GM12878 (cell line): ENCODE measurements around the gene DEPDC7. TPM values are rescaled to one million over a fixed set of nuclear protein-coding genes. Genes with fewer than 3 reads are reported as not detected.

Source experiments
- MEF2B ChIP-seq: fragments of 450-650 bp; IDR thresholded peaks from 2 replicates; pipeline ENCODE4 v1.6.1; 2018; ENCODE audit warnings: mild to moderate bottlenecking, moderate library complexity; ENCODE audit not compliant: partially characterized antibody, poor library complexity, severe bottlenecking
- NFYA ChIP-seq: IDR thresholded peaks from 2 replicates; pipeline ENCODE4 v1.6.1; 2011; ENCODE audit warnings: low read depth, mild to moderate bottlenecking, low read length, improper control_type of control experiment, borderline replicate concordance
- polyA plus RNA-seq, 11 experiments: library from polyadenylated mRNA; depleted of rRNA in 4 of 11; unstranded in 6 of 11; stranded (reverse) in 5 of 11; fragments of >200 nt; fragmentation: Nextera tagmentation in 4 of 11; fragmentation: Illumina TruSeq in 1 of 11; extraction: Ambion mirVana in 4 of 11; extraction: Trizol in 1 of 11; gene quantifications; 1 replicate in 1 of 11; 2 replicates in 10 of 11; pipeline versions ENCODE4 v1.2.1 to v1.2.3, GENCODE V29; 2011 to 2016; ENCODE audit warnings: inconsistent platforms in 2 of 11, missing spikeins in 2 of 11, low read depth in 1 of 11
- total RNA-seq, 4 experiments: library from RNA; depleted of rRNA in 3 of 4; stranded (reverse); fragments of >200 nt in 3 of 4; fragmentation: Illumina TruSeq in 1 of 4; extraction: Trizol in 1 of 4; gene quantifications; 2 replicates each; pipeline versions ENCODE4 v1.2.1 to v1.2.3, GENCODE V29; 2013 to 2021
- TF ChIP-seq, protein P1 (sequence below): fragments of 450-650 bp; IDR thresholded peaks from 2 replicates; pipeline ENCODE4 v1.6.1; 2017; ENCODE audit warnings: mild to moderate bottlenecking, moderate library complexity
- TF ChIP-seq, protein P2 (sequence below): fragments of 450-650 bp; formaldehyde crosslinking; IDR thresholded peaks from 2 replicates; pipeline ENCODE4 v1.4.0; 2020; ENCODE audit warnings: mild to moderate bottlenecking, moderate library complexity

DEPDC7 gene
- total and polyA plus RNA-seq, 10 of the 15 experiments (the other 5 are each of a cell fraction or from before 2014, with no cell fraction given), result 0.06 to 1.1 (median 0.49) TPM

DNA sequence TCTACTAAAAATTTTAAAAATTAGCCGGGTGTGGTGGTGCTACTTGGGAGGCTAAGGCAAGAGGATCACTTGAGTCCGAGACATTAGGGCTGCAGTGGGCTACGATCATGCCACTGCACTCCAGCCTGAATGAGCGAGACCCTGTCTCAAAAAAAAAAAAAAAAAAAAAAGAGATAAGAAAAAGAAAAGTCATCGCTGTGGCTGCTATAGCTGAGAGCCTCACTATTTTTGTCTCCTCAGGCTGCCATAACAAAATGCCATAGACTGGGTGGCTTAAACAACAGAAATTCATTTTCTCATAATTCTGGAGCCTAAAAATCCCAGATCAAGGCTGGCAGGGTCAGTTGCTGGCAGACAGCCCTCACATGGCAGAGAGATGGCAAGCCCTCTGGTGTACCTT lies 30.1 kb upstream of the DEPDC7 start (continued):
- TF ChIP-seq, protein P1, sequence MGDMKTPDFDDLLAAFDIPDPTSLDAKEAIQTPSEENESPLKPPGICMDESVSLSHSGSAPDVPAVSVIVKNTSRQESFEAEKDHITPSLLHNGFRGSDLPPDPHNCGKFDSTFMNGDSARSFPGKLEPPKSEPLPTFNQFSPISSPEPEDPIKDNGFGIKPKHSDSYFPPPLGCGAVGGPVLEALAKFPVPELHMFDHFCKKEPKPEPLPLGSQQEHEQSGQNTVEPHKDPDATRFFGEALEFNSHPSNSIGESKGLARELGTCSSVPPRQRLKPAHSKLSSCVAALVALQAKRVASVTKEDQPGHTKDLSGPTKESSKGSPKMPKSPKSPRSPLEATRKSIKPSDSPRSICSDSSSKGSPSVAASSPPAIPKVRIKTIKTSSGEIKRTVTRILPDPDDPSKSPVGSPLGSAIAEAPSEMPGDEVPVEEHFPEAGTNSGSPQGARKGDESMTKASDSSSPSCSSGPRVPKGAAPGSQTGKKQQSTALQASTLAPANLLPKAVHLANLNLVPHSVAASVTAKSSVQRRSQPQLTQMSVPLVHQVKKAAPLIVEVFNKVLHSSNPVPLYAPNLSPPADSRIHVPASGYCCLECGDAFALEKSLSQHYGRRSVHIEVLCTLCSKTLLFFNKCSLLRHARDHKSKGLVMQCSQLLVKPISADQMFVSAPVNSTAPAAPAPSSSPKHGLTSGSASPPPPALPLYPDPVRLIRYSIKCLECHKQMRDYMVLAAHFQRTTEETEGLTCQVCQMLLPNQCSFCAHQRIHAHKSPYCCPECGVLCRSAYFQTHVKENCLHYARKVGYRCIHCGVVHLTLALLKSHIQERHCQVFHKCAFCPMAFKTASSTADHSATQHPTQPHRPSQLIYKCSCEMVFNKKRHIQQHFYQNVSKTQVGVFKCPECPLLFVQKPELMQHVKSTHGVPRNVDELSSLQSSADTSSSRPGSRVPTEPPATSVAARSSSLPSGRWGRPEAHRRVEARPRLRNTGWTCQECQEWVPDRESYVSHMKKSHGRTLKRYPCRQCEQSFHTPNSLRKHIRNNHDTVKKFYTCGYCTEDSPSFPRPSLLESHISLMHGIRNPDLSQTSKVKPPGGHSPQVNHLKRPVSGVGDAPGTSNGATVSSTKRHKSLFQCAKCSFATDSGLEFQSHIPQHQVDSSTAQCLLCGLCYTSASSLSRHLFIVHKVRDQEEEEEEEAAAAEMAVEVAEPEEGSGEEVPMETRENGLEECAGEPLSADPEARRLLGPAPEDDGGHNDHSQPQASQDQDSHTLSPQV, result no peak
- TF ChIP-seq NFYA (no peak), MEF2B (no peak)
- TF ChIP-seq, protein P2, sequence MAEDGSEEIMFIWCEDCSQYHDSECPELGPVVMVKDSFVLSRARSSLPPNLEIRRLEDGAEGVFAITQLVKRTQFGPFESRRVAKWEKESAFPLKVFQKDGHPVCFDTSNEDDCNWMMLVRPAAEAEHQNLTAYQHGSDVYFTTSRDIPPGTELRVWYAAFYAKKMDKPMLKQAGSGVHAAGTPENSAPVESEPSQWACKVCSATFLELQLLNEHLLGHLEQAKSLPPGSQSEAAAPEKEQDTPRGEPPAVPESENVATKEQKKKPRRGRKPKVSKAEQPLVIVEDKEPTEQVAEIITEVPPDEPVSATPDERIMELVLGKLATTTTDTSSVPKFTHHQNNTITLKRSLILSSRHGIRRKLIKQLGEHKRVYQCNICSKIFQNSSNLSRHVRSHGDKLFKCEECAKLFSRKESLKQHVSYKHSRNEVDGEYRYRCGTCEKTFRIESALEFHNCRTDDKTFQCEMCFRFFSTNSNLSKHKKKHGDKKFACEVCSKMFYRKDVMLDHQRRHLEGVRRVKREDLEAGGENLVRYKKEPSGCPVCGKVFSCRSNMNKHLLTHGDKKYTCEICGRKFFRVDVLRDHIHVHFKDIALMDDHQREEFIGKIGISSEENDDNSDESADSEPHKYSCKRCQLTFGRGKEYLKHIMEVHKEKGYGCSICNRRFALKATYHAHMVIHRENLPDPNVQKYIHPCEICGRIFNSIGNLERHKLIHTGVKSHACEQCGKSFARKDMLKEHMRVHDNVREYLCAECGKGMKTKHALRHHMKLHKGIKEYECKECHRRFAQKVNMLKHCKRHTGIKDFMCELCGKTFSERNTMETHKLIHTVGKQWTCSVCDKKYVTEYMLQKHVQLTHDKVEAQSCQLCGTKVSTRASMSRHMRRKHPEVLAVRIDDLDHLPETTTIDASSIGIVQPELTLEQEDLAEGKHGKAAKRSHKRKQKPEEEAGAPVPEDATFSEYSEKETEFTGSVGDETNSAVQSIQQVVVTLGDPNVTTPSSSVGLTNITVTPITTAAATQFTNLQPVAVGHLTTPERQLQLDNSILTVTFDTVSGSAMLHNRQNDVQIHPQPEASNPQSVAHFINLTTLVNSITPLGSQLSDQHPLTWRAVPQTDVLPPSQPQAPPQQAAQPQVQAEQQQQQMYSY (CRISPR knock-in tag), result no peak
